ENCODE results near the gene ATXN7L1. TPM values are rescaled to one million over a fixed set of nuclear protein-coding genes. Genes with fewer than 3 reads are reported as not detected.

Gene ATXN7L1
- total and polyA plus RNA-seq, 8 donors: 2.3 to 9.3 (median 5.0) TPM

- no peak overlapping the region for H3K27ac ChIP-seq
- no peaks in the 10 kb centered on the region for H3K4me1 ChIP-seq
- intact Hi-C loops (cut with DNase I): no loop called here
- 88 to 91% methylated on average over 22 of the region's 22 CpGs for WGBS, 2 donors
- no peaks in the 10 kb centered on the region for H3K9me3 ChIP-seq
- no peak overlapping the region for H3K4me3 ChIP-seq
- DNase-seq (no peak), ATAC-seq (no peak), FAIRE-seq (no peak)
- TF ChIP-seq CTCF (IDR thresholded peaks at IDR 0.05): no peak
- H3K36me3 ChIP-seq: no peaks in the 10 kb centered on the region
- no peaks in the 10 kb centered on the region for H3K27me3 ChIP-seq
Observed at GRCh38 chr7:105580022-105580740, 296.2 kb downstream of the ATXN7L1 start.

GRCh38 chr7:105578496-105578895 lies 297.9 kb downstream of the ATXN7L1 start:
- H3K27me3 ChIP-seq: no peaks in the 10 kb centered on the region
- H3K36me3 ChIP-seq: no peaks in the 10 kb centered on the region
- no peak for FAIRE-seq
- no peak overlapping the region for H3K27ac ChIP-seq
- no peaks in the 10 kb centered on the region for H3K4me1 ChIP-seq
- ATAC-seq: no peak
- no peak for TF ChIP-seq CTCF (IDR thresholded peaks at IDR 0.05)
- no peak for DNase-seq
- intact Hi-C loops (cut with DNase I): no loop called here
- H3K4me3 ChIP-seq: no peak overlapping the region
- H3K9me3 ChIP-seq: no peaks in the 10 kb centered on the region

GRCh38 chr7:105577251-105577650 lies 299.1 kb downstream of the ATXN7L1 start:
- intact Hi-C loops (cut with DNase I): no loop called here
- Histone ChIP-seq H3K36me3 (no peaks in the 10 kb centered on the region), H3K27ac (no peak overlapping the region), H3K27me3 (no peaks in the 10 kb centered on the region), H3K4me3 (no peak overlapping the region), H3K4me1 (no peaks in the 10 kb centered on the region), H3K9me3 (no peaks in the 10 kb centered on the region)
- no peak for ATAC-seq
- FAIRE-seq: no peak
- no peak for DNase-seq
- WGBS, 2 donors: 74 to 90% methylated on average over 1 of the region's 1 CpG
- no peak for TF ChIP-seq CTCF (IDR thresholded peaks at IDR 0.05)

GRCh38 chr7:105571891-105572290 lies 304.5 kb downstream of the ATXN7L1 start:
- no peak for TF ChIP-seq CTCF (IDR thresholded peaks at IDR 0.05)
- ATAC-seq (no peak), DNase-seq (no peak), FAIRE-seq (no peak)
- intact Hi-C loops (cut with DNase I): no loop called here
- Histone ChIP-seq H3K4me1 (no peaks in the 10 kb centered on the region), H3K9me3 (no peaks in the 10 kb centered on the region), H3K4me3 (no peak overlapping the region), H3K27me3 (no peaks in the 10 kb centered on the region), H3K27ac (no peak overlapping the region), H3K36me3 (peaks cover 0 to 19% (median 0%) of the 10 kb centered on the region in 3 donors)
- 81 to 88% methylated on average over 2 of the region's 2 CpGs for WGBS, 2 donors

- ATAC-seq (no peak), DNase-seq (no peak), FAIRE-seq (no peak)
- Histone ChIP-seq H3K27ac (no peak overlapping the region), H3K27me3 (no peaks in the 10 kb centered on the region), H3K4me3 (no peak overlapping the region), H3K9me3 (no peaks in the 10 kb centered on the region), H3K4me1 (no peaks in the 10 kb centered on the region), H3K36me3 (peaks cover 0 to 44% (median 20%) of the 10 kb centered on the region in 3 donors)
- TF ChIP-seq CTCF (IDR thresholded peaks at IDR 0.05): no peak
- WGBS, 2 donors: 97 to 100% methylated on average over 3 of the region's 3 CpGs
- intact Hi-C loops (cut with DNase I): no loop called here
Observed at GRCh38 chr7:105567821-105568220, 308.6 kb downstream of the ATXN7L1 start.
